HEK293T (cell line): ENCODE results near the gene PRKG1.
A peak's percentile ranks its signal among the peaks of the same experiment; 100 is the strongest.

ENCODE experiments used
- CTCF ChIA-PET: fragments of 350-600 bp; formaldehyde crosslinking; extraction: SDS; loops from one replicate; lab custom pipeline; 2021; ENCODE audit warnings: antibody characterized with exemption, inconsistent platforms; lab: Yijun Ruan, JAX
- POLR2A ChIA-PET: fragments of 350-600 bp; formaldehyde crosslinking; extraction: SDS; loops from one replicate; lab custom pipeline; 2020; ENCODE audit warnings: antibody characterized with exemption, inconsistent platforms; lab: Yijun Ruan, JAX
- DNase-seq: peaks from one replicate; pipeline ENCODE4 v3.0.0; 2012; ENCODE audit warnings: mixed read lengths; ENCODE audit errors: extremely low spot score
- ARNT ChIP-seq: fragments of 450-650 bp; IDR thresholded peaks from 2 replicates; pipeline ENCODE4 v1.6.1; 2017; ENCODE audit warnings: mild to moderate bottlenecking
- BHLHE40 ChIP-seq: fragments of 450-650 bp; IDR thresholded peaks from 2 replicates; pipeline ENCODE4 v1.6.1; 2016; ENCODE audit warnings: mild to moderate bottlenecking, moderate library complexity, borderline replicate concordance
- CTBP1 ChIP-seq: fragments of 450-650 bp; IDR thresholded peaks from 2 replicates; pipeline ENCODE4 v1.6.1; 2016; ENCODE audit warnings: borderline replicate concordance
- ELF4 ChIP-seq: fragments of 450-650 bp; IDR thresholded peaks from 2 replicates; pipeline ENCODE4 v1.6.1; 2017; ENCODE audit warnings: antibody characterized with exemption
- FOXA1 ChIP-seq: fragments of 450-650 bp; IDR thresholded peaks from 2 replicates; pipeline ENCODE4 v1.6.1; 2016; ENCODE audit warnings: mild to moderate bottlenecking
- FOXK2 ChIP-seq: fragments of 450-650 bp; IDR thresholded peaks from 2 replicates; pipeline ENCODE4 v1.6.1; 2016; ENCODE audit warnings: mild to moderate bottlenecking
- FOXM1 ChIP-seq: fragments of 450-650 bp; IDR thresholded peaks from 2 replicates; pipeline ENCODE4 v1.6.1; 2017; ENCODE audit warnings: mild to moderate bottlenecking, borderline replicate concordance
- HDGF ChIP-seq: fragments of 450-650 bp; IDR thresholded peaks from 2 replicates; pipeline ENCODE4 v1.6.1; 2017; ENCODE audit warnings: antibody characterized with exemption, borderline replicate concordance
- L3MBTL2 ChIP-seq: fragments of 450-650 bp; conservative IDR thresholded peaks from 2 replicates; pipeline ENCODE4 v1.6.1; 2016; ENCODE audit warnings: mild to moderate bottlenecking
- LEF1 ChIP-seq: fragments of 450-650 bp; IDR thresholded peaks from 2 replicates; pipeline ENCODE4 v1.6.1; 2017; ENCODE audit warnings: mild to moderate bottlenecking, borderline replicate concordance
- NFRKB ChIP-seq: fragments of 450-650 bp; IDR thresholded peaks from 2 replicates; pipeline ENCODE4 v1.6.1; 2016; ENCODE audit warnings: mild to moderate bottlenecking, moderate library complexity
- SP1 ChIP-seq: fragments of 450-650 bp; IDR thresholded peaks from 2 replicates; pipeline ENCODE4 v1.6.1; 2017
- SUZ12 ChIP-seq: fragments of 450-650 bp; IDR thresholded peaks from 2 replicates; pipeline ENCODE4 v1.6.1; 2016; ENCODE audit warnings: mild to moderate bottlenecking
- TARDBP ChIP-seq: fragments of 450-650 bp; IDR thresholded peaks from 2 replicates; pipeline ENCODE4 v1.6.1; 2016
- ZNF384 ChIP-seq: fragments of 450-650 bp; IDR thresholded peaks from 2 replicates; pipeline ENCODE4 v1.6.1; 2016
- TF ChIP-seq, protein P1 (sequence below): fragments of 450-650 bp; IDR thresholded peaks from 2 replicates; pipeline ENCODE4 v1.6.1; 2016

The PRKG1 gene

GRCh38 chr10:51079331-51079730 is 5.0 kb downstream of the PRKG1 start:
- no peak for DNase-seq
- ChIA-PET CTCF (no interaction called here), POLR2A (no interaction called here)
- TF ChIP-seq HDGF (no peak), ELF4 (no peak), LEF1 (no peak), FOXK2 (no peak), BHLHE40 (no peak), ZNF384 (no peak), SUZ12 (no peak), CTBP1 (no peak), FOXA1 (no peak)
- TF ChIP-seq, protein P1, sequence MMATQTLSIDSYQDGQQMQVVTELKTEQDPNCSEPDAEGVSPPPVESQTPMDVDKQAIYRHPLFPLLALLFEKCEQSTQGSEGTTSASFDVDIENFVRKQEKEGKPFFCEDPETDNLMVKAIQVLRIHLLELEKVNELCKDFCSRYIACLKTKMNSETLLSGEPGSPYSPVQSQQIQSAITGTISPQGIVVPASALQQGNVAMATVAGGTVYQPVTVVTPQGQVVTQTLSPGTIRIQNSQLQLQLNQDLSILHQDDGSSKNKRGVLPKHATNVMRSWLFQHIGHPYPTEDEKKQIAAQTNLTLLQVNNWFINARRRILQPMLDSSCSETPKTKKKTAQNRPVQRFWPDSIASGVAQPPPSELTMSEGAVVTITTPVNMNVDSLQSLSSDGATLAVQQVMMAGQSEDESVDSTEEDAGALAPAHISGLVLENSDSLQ = no peak

GRCh38 chr10:51079766-51080165 is 5.5 kb downstream of the PRKG1 start:
- TF ChIP-seq ELF4 (no peak), ARNT (no peak), SP1 (no peak), HDGF (no peak)
- POLR2A ChIA-PET = no interaction called here
- no peak for DNase-seq
- CTCF ChIA-PET = no interaction called here

DNA sequence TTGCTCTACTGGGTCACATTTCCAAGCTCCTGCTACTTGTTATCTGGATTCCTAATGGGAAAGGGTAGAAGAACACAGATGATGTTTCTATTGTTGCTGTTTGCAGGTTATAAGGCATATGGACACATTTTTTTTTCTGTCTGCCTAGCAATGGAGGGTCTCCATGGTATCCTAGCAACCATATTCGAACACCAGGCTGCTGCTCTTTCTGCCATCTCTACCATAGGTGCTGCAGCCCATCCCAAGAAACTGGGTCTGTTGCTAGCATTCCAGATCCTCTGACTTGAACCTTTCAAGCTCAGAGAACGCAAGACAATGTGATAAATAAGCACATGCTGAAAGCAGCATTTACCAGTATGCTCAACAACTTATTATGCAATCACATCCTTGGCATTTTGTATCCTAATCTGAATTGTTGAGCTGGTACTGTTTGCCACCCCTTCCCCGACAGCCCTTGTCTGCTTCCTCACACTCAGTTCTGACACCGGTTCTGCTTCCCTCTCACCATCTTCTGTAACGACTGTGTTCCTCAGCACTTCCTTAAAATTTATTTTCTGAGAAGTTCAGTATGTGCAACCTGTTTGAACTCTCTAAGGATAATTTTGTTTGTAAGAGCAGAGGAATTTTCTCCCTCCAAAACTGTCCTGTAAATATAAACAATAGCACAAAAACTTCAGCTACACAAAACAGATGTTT is 6.2 kb downstream of the PRKG1 start:
- ChIA-PET CTCF (interaction anchor here (1.3 kb wide), 1 partner anchor 11 kb away, joined by 5 read pairs; no protein-coding TSS in a partner anchor), POLR2A (no interaction called here)
- DNase-seq = no peak
- no peak for TF ChIP-seq FOXM1
- no peak for TF ChIP-seq TARDBP
- TF ChIP-seq ZNF384 = no peak
- TF ChIP-seq FOXK2 = no peak
- no peak for TF ChIP-seq FOXA1
- TF ChIP-seq ARNT = no peak
- no peak for TF ChIP-seq ELF4
- TF ChIP-seq, protein P1 = no peak
- no peak for TF ChIP-seq BHLHE40
- TF ChIP-seq SP1 = no peak
- TF ChIP-seq CTBP1 = no peak
- no peak for TF ChIP-seq HDGF

DNA sequence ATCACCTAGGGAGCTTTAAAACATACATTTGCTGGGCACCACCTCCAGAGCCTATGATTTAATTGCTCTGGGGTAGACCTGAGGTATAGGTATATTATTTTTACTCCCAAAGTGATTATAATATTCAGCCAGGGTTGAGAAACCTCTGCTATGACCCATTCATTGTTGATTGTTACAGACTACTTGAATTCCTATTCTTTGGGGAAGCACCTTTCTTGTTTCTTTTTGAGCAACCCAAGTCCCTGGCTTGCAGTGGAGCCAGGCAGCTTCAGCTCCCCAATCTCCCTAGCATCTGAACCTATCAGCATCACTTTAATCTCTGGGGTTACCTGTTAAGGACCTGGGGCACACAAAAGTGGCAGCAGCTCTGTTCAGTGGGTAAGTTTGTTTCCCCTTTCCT is 8.6 kb downstream of the PRKG1 start:
- ChIA-PET CTCF (interaction anchor here (0.7 to 1.1 kb wide), 2 partner anchors 12 to 232 kb away, joined by 3 to 4 read pairs; no protein-coding TSS in a partner anchor), POLR2A (interaction anchor here (2.0 kb wide), 1 partner anchor 9 kb away, joined by 16 read pairs; the partner anchor contains the start of gene PRKG1)
- no peak for TF ChIP-seq ARNT
- TF ChIP-seq BHLHE40 = no peak
- TF ChIP-seq ELF4 = no peak
- no peak for TF ChIP-seq SUZ12
- TF ChIP-seq FOXA1 = no peak
- no peak for TF ChIP-seq FOXM1
- no peak for TF ChIP-seq SP1
- TF ChIP-seq TARDBP = no peak
- TF ChIP-seq, protein P1 = no peak
- no peak for TF ChIP-seq HDGF
- no peak for TF ChIP-seq NFRKB
- no peak for TF ChIP-seq L3MBTL2
- no peak for TF ChIP-seq CTBP1
- no peak for TF ChIP-seq FOXK2
- no peak for TF ChIP-seq ZNF384
- no peak for TF ChIP-seq LEF1

DNA sequence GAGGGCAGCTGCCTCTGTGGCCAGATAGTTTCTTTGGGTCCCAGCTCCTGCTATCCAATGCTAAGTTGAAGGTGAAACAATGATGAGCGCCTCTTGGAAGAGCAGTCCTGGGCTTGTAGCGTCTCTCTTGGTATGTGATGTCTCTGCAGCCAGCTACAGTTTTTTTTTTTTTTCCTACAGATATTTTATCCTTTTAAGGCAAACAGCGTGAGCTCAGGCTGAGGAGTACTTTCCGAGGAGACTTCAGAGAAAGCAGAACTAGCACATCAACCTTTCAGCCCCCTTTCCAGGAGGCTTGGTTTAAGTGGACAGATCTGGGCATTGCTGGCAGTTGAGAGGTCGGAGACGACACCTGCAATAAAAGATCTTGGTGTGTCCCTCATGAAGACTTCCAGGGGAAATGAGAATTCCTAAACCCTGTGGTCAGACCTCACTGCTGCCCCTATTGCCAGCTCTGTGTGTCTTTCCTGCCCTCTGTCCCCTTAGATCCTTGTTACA is 9.1 kb downstream of the PRKG1 start:
- peak; percentile 58; the same call in 1 of the 2 replicates for TF ChIP-seq ZNF384
- TF ChIP-seq FOXA1 = no peak
- DNase-seq = no peak
- ChIA-PET POLR2A (interaction anchor here (2.0 kb wide), 1 partner anchor 9 kb away, joined by 16 read pairs; the partner anchor contains the start of gene PRKG1), CTCF (interaction anchor here (0.5 to 1.1 kb wide), 4 partner anchors 11 to 231 kb away, joined by 3 to 4 read pairs (median 4); no protein-coding TSS in a partner anchor)

More for the DNA sequence above, 8.6 kb downstream of the PRKG1 start:
- no peak for DNase-seq

- CTCF ChIA-PET = interaction anchor here (0.8 kb wide), 1 partner anchor 157 kb away, joined by 3 read pairs; no protein-coding TSS in a partner anchor
Measured at GRCh38 chr10:51085204-51085603, 10.9 kb downstream of the PRKG1 start.

More at GRCh38 chr10:51085204-51085603, 10.9 kb downstream of the PRKG1 start:
- POLR2A ChIA-PET = interaction anchor here (0.8 kb wide), 1 partner anchor 12 kb away, joined by 3 read pairs; no protein-coding TSS in a partner anchor
- TF ChIP-seq L3MBTL2 (no peak), ZNF384 (no peak), HDGF (no peak), ELF4 (no peak), CTBP1 (no peak), BHLHE40 (no peak), SUZ12 (no peak), FOXK2 (no peak)
- TF ChIP-seq, protein P1 = no peak
- no peak for DNase-seq
